H1 (cell line): Measurements from ENCODE around the gene DNAJC17.

Experiments
- CREB1 ChIP-seq: IDR thresholded peaks from 2 replicates; pipeline ENCODE4 v1.6.1; 2012; ENCODE audit warnings: inconsistent platforms
- EP300 ChIP-seq, 2 experiments: IDR thresholded peaks; 1 replicate in 1 of 2; 2 replicates in 1 of 2; pipeline ENCODE4 v1.6.1; 2011 to 2012; ENCODE audit warnings: low read depth in 2 of 2, low read length in 2 of 2, mild to moderate bottlenecking in 2 of 2, borderline replicate concordance in 1 of 2, inconsistent platforms in 1 of 2, moderate library complexity in 1 of 2
- JUND ChIP-seq: IDR thresholded peaks from 2 replicates; pipeline ENCODE4 v1.6.1; 2011; ENCODE audit warnings: mild to moderate bottlenecking, improper control_type of control experiment, low read length
- KDM1A ChIP-seq: fragments of 200-600, 300-600 bp; sonication (generic); IDR thresholded peaks from 2 replicates; pipeline ENCODE4 v1.7.1; 2016; ENCODE audit warnings: mild to moderate bottlenecking, low read length, borderline replicate concordance
- POLR2A ChIP-seq, 2 experiments: IDR thresholded peaks; 1 replicate in 1 of 2; 2 replicates in 1 of 2; pipeline ENCODE4 v1.6.1; 2011; ENCODE audit warnings: low read depth in 2 of 2, low read length in 2 of 2, mild to moderate bottlenecking in 2 of 2; ENCODE audit errors: control extremely low read depth in 1 of 2
- SUZ12 ChIP-seq: fragments of 200-600 bp; sonication (generic); IDR thresholded peaks from 2 replicates; pipeline ENCODE4 v1.6.1; 2012; ENCODE audit warnings: mild to moderate bottlenecking, inconsistent platforms, low read length, moderate library complexity, mixed read lengths
- TF ChIP-seq, protein P1 (sequence below), 3 experiments: IDR thresholded peaks; 1 replicate in 2 of 3; 2 replicates in 1 of 3; pipeline versions ENCODE4 v1.5.1 to v1.6.1; 2011; ENCODE audit warnings: low read length in 3 of 3, mild to moderate bottlenecking in 3 of 3, inconsistent platforms in 2 of 3, low read depth in 1 of 3, moderate library complexity in 1 of 3; ENCODE audit not compliant: insufficient read depth in 1 of 3; ENCODE audit errors: control extremely low read depth in 1 of 3

DNA sequence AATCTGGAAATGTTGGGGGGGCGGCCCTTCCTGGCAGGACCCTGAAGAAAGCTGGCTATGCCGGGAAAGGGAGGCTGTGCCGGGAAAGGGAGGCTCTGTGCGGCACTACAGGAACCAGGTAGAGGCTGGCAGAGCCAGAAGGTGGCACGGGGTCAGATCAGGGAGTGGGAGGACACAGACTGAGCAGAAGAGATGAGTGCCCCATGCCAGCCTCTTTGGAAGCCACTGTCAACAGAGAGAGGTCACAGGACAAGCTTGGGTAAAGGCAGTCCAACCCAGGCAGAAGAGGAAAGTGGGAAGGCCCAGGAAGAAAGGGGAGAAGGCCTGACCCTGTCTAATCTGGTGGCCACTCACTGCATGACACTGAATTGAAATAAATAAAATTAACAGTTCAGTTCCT lies 36.0 kb downstream of the DNAJC17 start:
- TF ChIP-seq, protein P1, sequence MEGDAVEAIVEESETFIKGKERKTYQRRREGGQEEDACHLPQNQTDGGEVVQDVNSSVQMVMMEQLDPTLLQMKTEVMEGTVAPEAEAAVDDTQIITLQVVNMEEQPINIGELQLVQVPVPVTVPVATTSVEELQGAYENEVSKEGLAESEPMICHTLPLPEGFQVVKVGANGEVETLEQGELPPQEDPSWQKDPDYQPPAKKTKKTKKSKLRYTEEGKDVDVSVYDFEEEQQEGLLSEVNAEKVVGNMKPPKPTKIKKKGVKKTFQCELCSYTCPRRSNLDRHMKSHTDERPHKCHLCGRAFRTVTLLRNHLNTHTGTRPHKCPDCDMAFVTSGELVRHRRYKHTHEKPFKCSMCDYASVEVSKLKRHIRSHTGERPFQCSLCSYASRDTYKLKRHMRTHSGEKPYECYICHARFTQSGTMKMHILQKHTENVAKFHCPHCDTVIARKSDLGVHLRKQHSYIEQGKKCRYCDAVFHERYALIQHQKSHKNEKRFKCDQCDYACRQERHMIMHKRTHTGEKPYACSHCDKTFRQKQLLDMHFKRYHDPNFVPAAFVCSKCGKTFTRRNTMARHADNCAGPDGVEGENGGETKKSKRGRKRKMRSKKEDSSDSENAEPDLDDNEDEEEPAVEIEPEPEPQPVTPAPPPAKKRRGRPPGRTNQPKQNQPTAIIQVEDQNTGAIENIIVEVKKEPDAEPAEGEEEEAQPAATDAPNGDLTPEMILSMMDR (IDR thresholded peaks at IDR 0.05; ENCODE audit: control extremely low read depth in 1 of 3, insufficient read depth in 1 of 3, low read depth in 1 of 3, low read length in 3 of 3), result no peak
- TF ChIP-seq JUND (no peak), SUZ12 (no peak), KDM1A (no peak), EP300 (IDR thresholded peaks at IDR 0.05; ENCODE audit: borderline replicate concordance in 1 of 2, low read depth in 2 of 2, low read length in 2 of 2) (no peak), POLR2A (IDR thresholded peaks at IDR 0.05; ENCODE audit: control extremely low read depth in 1 of 2, low read depth in 2 of 2, low read length in 2 of 2) (no peak), CREB1 (no peak)
